Measurements from ENCODE around the gene SLC25A51.

SLC25A51 gene

GRCh38 chr9:37936376-37936775 lies 32.4 kb upstream of the SLC25A51 start:
- Histone ChIP-seq H2AFZ (ENCODE audit: low read depth) (no peak overlapping the region), H3K79me2 (ENCODE audit: insufficient read depth, low read depth) (no peaks in the 10 kb centered on the region), H3K4me3 (IDR thresholded peaks at IDR 0.05; ENCODE audit: insufficient read depth, low read depth, low read length) (no peak overlapping the region), H3K4me1 (ENCODE audit: low read depth, poor library complexity, severe bottlenecking) (no peaks in the 10 kb centered on the region), H4K20me1 (ENCODE audit: insufficient read depth) (no peaks in the 10 kb centered on the region), H3K27me3 (ENCODE audit: insufficient read depth, low read depth) (no peaks in the 10 kb centered on the region), H3K27ac (no peak overlapping the region), H3K4me2 (no peak overlapping the region), H3K36me3 (ENCODE audit: insufficient read depth) (no peaks in the 10 kb centered on the region), H3K9ac (no peak overlapping the region)
- no peak for TF ChIP-seq CTCF (conservative IDR thresholded peaks at IDR 0.05; ENCODE audit: low read depth, low read length)

GRCh38 chr9:37935096-37935495 lies 31.2 kb upstream of the SLC25A51 start:
- H2AFZ ChIP-seq (ENCODE audit: low read depth), result no peak overlapping the region

GRCh38 chr9:37931592-37931991 lies 27.7 kb upstream of the SLC25A51 start:
- H3K79me2 ChIP-seq (ENCODE audit: insufficient read depth, low read depth), result no peaks in the 10 kb centered on the region
- no peak overlapping the region for H3K4me2 ChIP-seq
- no peaks in the 10 kb centered on the region for H3K27me3 ChIP-seq (ENCODE audit: insufficient read depth, low read depth)
- TF ChIP-seq CTCF (conservative IDR thresholded peaks at IDR 0.05; ENCODE audit: low read depth, low read length), result no peak
- H3K36me3 ChIP-seq (ENCODE audit: insufficient read depth), result no peaks in the 10 kb centered on the region
- H3K4me3 ChIP-seq (IDR thresholded peaks at IDR 0.05; ENCODE audit: insufficient read depth, low read depth, low read length), result no peak overlapping the region
- no peaks in the 10 kb centered on the region for H3K4me1 ChIP-seq (ENCODE audit: low read depth, poor library complexity, severe bottlenecking)
- H2AFZ ChIP-seq (ENCODE audit: low read depth), result no peak overlapping the region
- no peaks in the 10 kb centered on the region for H4K20me1 ChIP-seq (ENCODE audit: insufficient read depth)
- no peak overlapping the region for H3K27ac ChIP-seq
- no peak overlapping the region for H3K9ac ChIP-seq

More at GRCh38 chr9:37935096-37935495, 31.2 kb upstream of the SLC25A51 start:
- no peak overlapping the region for H3K4me2 ChIP-seq
- TF ChIP-seq CTCF (conservative IDR thresholded peaks at IDR 0.05; ENCODE audit: low read depth, low read length), result no peak
- H3K79me2 ChIP-seq (ENCODE audit: insufficient read depth, low read depth), result no peaks in the 10 kb centered on the region
- H3K4me3 ChIP-seq (IDR thresholded peaks at IDR 0.05; ENCODE audit: insufficient read depth, low read depth, low read length), result no peak overlapping the region
- no peak overlapping the region for H3K27ac ChIP-seq
- H3K27me3 ChIP-seq (ENCODE audit: insufficient read depth, low read depth), result no peaks in the 10 kb centered on the region
- no peaks in the 10 kb centered on the region for H4K20me1 ChIP-seq (ENCODE audit: insufficient read depth)
- no peaks in the 10 kb centered on the region for H3K36me3 ChIP-seq (ENCODE audit: insufficient read depth)
- H3K9ac ChIP-seq, result no peak overlapping the region
- H3K4me1 ChIP-seq (ENCODE audit: low read depth, poor library complexity, severe bottlenecking), result no peaks in the 10 kb centered on the region

- Histone ChIP-seq H3K9ac (no peak overlapping the region), H3K27ac (no peak overlapping the region), H3K36me3 (ENCODE audit: insufficient read depth) (no peaks in the 10 kb centered on the region)
Observed at GRCh38 chr9:37929441-37929895, 25.5 kb upstream of the SLC25A51 start.

More at GRCh38 chr9:37929441-37929895, 25.5 kb upstream of the SLC25A51 start:
- no peak for TF ChIP-seq CTCF (conservative IDR thresholded peaks at IDR 0.05; ENCODE audit: low read depth, low read length)
- Histone ChIP-seq H3K4me2 (no peak overlapping the region), H3K79me2 (ENCODE audit: insufficient read depth, low read depth) (no peaks in the 10 kb centered on the region), H3K4me3 (IDR thresholded peaks at IDR 0.05; ENCODE audit: insufficient read depth, low read depth, low read length) (no peak overlapping the region), H4K20me1 (ENCODE audit: insufficient read depth) (no peaks in the 10 kb centered on the region), H2AFZ (ENCODE audit: low read depth) (no peak overlapping the region), H3K27me3 (ENCODE audit: insufficient read depth, low read depth) (no peaks in the 10 kb centered on the region), H3K4me1 (ENCODE audit: low read depth, poor library complexity, severe bottlenecking) (no peaks in the 10 kb centered on the region)

Measured in KMS-11 (cell line).